K562 (cell line): ENCODE data around the gene GATAD2B. TPM values are rescaled to one million over a fixed set of nuclear protein-coding genes. Genes with fewer than 3 reads are reported as not detected.

Experiments used
- ATAC-seq: fragments of 200-7000 bp; cut with Tn5 transposase; 3 replicates; pipeline ENCODE4 v1.9.1; 2020; ENCODE audit warnings: moderate library complexity
- BruUV-seq: library from RNA; stranded (reverse); fragments of 400-500 nt; replicated peaks from 2 replicates; lab custom pipeline; 2021; lab: Mats Ljungman, UMichigan
- CTCF ChIA-PET: fragments of 300-600 bp; formaldehyde crosslinking; extraction: SDS; loops from one replicate; lab custom pipeline; 2021; ENCODE audit warnings: low intra/inter-chr PET ratio; lab: Yijun Ruan, JAX
- POLR2A ChIA-PET: fragments of 300-600, 350-650 bp; sonication (Branson Sonifier 250); formaldehyde crosslinking; extraction: SDS; loops from one replicate; lab custom pipeline; 2021; ENCODE audit warnings: antibody characterized with exemption, inconsistent platforms; lab: Yijun Ruan, JAX
- DNase-seq, 4 experiments: peaks; one replicate each; pipeline versions ENCODE4 v3.0.0 to v3.0.0-alpha.2; 2011 to 2018; ENCODE audit warnings: low spot score in 3 of 4, mixed read lengths in 3 of 4; ENCODE audit errors: extremely low read depth in 1 of 4
- FAIRE-seq: peaks from 2 replicates; lab custom pipeline; 2011; peaks lifted over from hg19 to GRCh38; lab: Jason Lieb, UNC
- H2AFZ ChIP-seq: 2 replicates; pipeline ENCODE4 v1.6.0; 2011; ENCODE audit warnings: low read depth, low read length, control low read depth, inconsistent platforms
- H3K27ac ChIP-seq: fragments of 200-600 bp; 3 replicates; pipeline ENCODE4 v1.8.0; 2011; ENCODE audit warnings: low read depth, mild to moderate bottlenecking, control low read depth, inconsistent platforms, low read length, moderate library complexity, mixed read lengths; ENCODE audit errors: extremely low read depth
- H3K27me3 ChIP-seq, 2 experiments: fragments of 300-600 bp in 1 of 2; 2 replicates in 1 of 2; 3 replicates in 1 of 2; pipeline versions ENCODE4 v1.6.0 to v1.8.0; 2011; ENCODE audit warnings: inconsistent platforms in 2 of 2, low read length in 2 of 2, mild to moderate bottlenecking in 1 of 2, mixed read lengths in 1 of 2, moderate library complexity in 1 of 2; ENCODE audit not compliant: control insufficient read depth in 2 of 2, insufficient read depth in 2 of 2
- H3K36me3 ChIP-seq: fragments of 300-600 bp; 3 replicates; pipeline ENCODE4 v1.8.0; 2011; ENCODE audit warnings: mild to moderate bottlenecking, low read length, inconsistent platforms; ENCODE audit not compliant: control insufficient read depth, insufficient read depth
- H3K4me1 ChIP-seq, 2 experiments: fragments of 200-600 bp in 1 of 2; replicated peaks in 1 of 2; 2 replicates in 1 of 2; 3 replicates in 1 of 2; pipeline versions ENCODE4 v1.5.1 to v1.8.0; 2011; ENCODE audit warnings: inconsistent platforms in 2 of 2, low read length in 2 of 2, mild to moderate bottlenecking in 1 of 2, mixed read lengths in 1 of 2, moderate library complexity in 1 of 2; ENCODE audit not compliant: control insufficient read depth in 2 of 2, insufficient read depth in 2 of 2
- H3K4me2 ChIP-seq: 2 replicates; pipeline ENCODE4 v1.6.1; 2011; ENCODE audit warnings: low read length, control low read depth, inconsistent platforms, mixed read lengths; ENCODE audit not compliant: insufficient read depth
- H3K4me3 ChIP-seq: fragments of 200-600 bp; sonication (generic), shearing (Covaris generic); 2 replicates; pipeline ENCODE4 v1.5.1; 2016; ENCODE audit warnings: control low read depth, inconsistent platforms
- H3K79me2 ChIP-seq: fragments of 200-600 bp; 3 replicates; pipeline ENCODE4 v1.8.0; 2011; ENCODE audit warnings: low read length, inconsistent platforms; ENCODE audit not compliant: control insufficient read depth, insufficient read depth
- H3K9ac ChIP-seq, 2 experiments: 2 replicates each; pipeline versions ENCODE4 v1.6.0 to v1.6.1; 2011; ENCODE audit warnings: low read depth in 2 of 2, low read length in 2 of 2, control low read depth in 1 of 2, inconsistent platforms in 1 of 2, mild to moderate bottlenecking in 1 of 2, mixed read lengths in 1 of 2; ENCODE audit not compliant: insufficient read depth in 1 of 2
- H3K9me1 ChIP-seq: one replicate; pipeline ENCODE4 v1.6.0; 2011; ENCODE audit warnings: inconsistent platforms, mild to moderate bottlenecking, low read length, moderate library complexity; ENCODE audit not compliant: control insufficient read depth, insufficient read depth
- H3K9me3 ChIP-seq: replicated peaks from 2 replicates; pipeline ENCODE4 v1.5.1; 2011; ENCODE audit warnings: low read depth, low read length, inconsistent platforms; ENCODE audit not compliant: control insufficient read depth, insufficient read depth
- H4K20me1 ChIP-seq: replicated peaks from 2 replicates; pipeline ENCODE4 v1.6.1; 2011; ENCODE audit warnings: low read length, inconsistent platforms, mixed read lengths; ENCODE audit not compliant: control insufficient read depth, insufficient read depth
- ARNT ChIP-seq, 2 experiments: fragments of 450-650 bp; IDR thresholded peaks; 2 replicates each; pipeline ENCODE4 v1.6.1; 2016; ENCODE audit warnings: mild to moderate bottlenecking in 1 of 2
- BRF1 ChIP-seq: IDR thresholded peaks from 3 replicates; pipeline ENCODE4 v1.6.1; 2011; ENCODE audit warnings: borderline replicate concordance, mild to moderate bottlenecking; ENCODE audit not compliant: insufficient read length; ENCODE audit errors: extremely low read depth
- CBFA2T2 ChIP-seq: fragments of 450-650 bp; conservative IDR thresholded peaks from 2 replicates; pipeline ENCODE4 v1.6.1; 2017; ENCODE audit warnings: mild to moderate bottlenecking
- CBX2 ChIP-seq: fragments of 200-600 bp; sonication (generic); IDR thresholded peaks from one replicate; pipeline ENCODE4 v1.6.1; 2012; ENCODE audit warnings: mild to moderate bottlenecking, low read length, inconsistent platforms; ENCODE audit not compliant: insufficient read depth, poor library complexity, severe bottlenecking
- ETV5 ChIP-seq: sonication (generic); formaldehyde crosslinking; IDR thresholded peaks from 2 replicates; pipeline ENCODE4 v1.4.0; 2020; ENCODE audit warnings: low read depth, mild to moderate bottlenecking, missing genetic modification reagents
- HDGF ChIP-seq: fragments of 450-650 bp; IDR thresholded peaks from 2 replicates; pipeline ENCODE4 v1.6.1; 2016
- HMG20A ChIP-seq: fragments of 450-650 bp; formaldehyde crosslinking; conservative IDR thresholded peaks from 2 replicates; pipeline ENCODE4 v1.4.0; 2020; ENCODE audit warnings: mild to moderate bottlenecking, mixed read lengths
- MCM7 ChIP-seq, 2 experiments: fragments of 450-650 bp; IDR thresholded peaks; 2 replicates each; pipeline ENCODE4 v1.6.1; 2016 to 2018
- RBM25 ChIP-seq: fragments of 200-400 bp; formaldehyde crosslinking; IDR thresholded peaks from 2 replicates; pipeline ENCODE4 v1.6.1; 2018; ENCODE audit warnings: low read length, low read depth, moderate library complexity; ENCODE audit not compliant: severe bottlenecking
- TAL1 ChIP-seq: fragments of 450-650 bp; IDR thresholded peaks from 2 replicates; pipeline ENCODE4 v1.6.1; 2016; ENCODE audit warnings: mild to moderate bottlenecking
- TCF3 ChIP-seq: sonication (generic); formaldehyde crosslinking; IDR thresholded peaks from 2 replicates; pipeline ENCODE4 v1.4.0; 2020; ENCODE audit warnings: mild to moderate bottlenecking, missing genetic modification reagents
- TCF7L2 ChIP-seq: fragments of 150-350 bp; IDR thresholded peaks from 2 replicates; pipeline ENCODE4 v1.6.1; 2016; ENCODE audit warnings: low read depth, mild to moderate bottlenecking, low read length, moderate library complexity
- TEAD4 ChIP-seq, 2 experiments: sonication (generic) in 1 of 2; formaldehyde crosslinking in 1 of 2; IDR thresholded peaks; 2 replicates each; pipeline versions ENCODE4 v1.6.1 to v1.8.0; 2012 to 2022; ENCODE audit warnings: borderline replicate concordance in 1 of 2, inconsistent platforms in 1 of 2, low read length in 1 of 2, mild to moderate bottlenecking in 1 of 2, missing genetic modification reagents in 1 of 2
- ZNF354B ChIP-seq: fragments of 250-450 bp; sonication (Bioruptor Pico); IDR thresholded peaks from 2 replicates; pipeline ENCODE4 v1.4.0; 2020
- WGBS: fragments of 100-300 bp; shearing (Covaris generic); methylation state at CpG from one replicate; pipeline ENCODE4 v1.1.6; 2016; ENCODE audit warnings: low coverage, mixed read lengths; ENCODE audit not compliant: insufficient coverage; ENCODE audit errors: missing lambda C conversion rate; 5-methylcytosine and 5-hydroxymethylcytosine counted together
- in situ Hi-C: fragments of 300-500 bp; cut with MboI; formaldehyde crosslinking; loops from 4 replicates; pipeline ENCODE4 v1.15.0; 2018; ENCODE audit warnings: inconsistent platforms, mixed read lengths
- intact Hi-C: fragments of 100-400 bp; cut with micrococcal nuclease; formaldehyde crosslinking; loops from 2 replicates; pipeline ENCODE4 v1.14.2; 2022
- polyA plus RNA-seq, 8 experiments: library from polyadenylated mRNA; depleted of rRNA in 4 of 8; stranded (reverse) in 5 of 8; unstranded in 3 of 8; fragments of >200 nt; fragmentation: Nextera tagmentation in 2 of 8; fragmentation: Illumina TruSeq in 1 of 8; extraction: Ambion mirVana in 2 of 8; extraction: Trizol in 1 of 8; gene quantifications; 2 replicates each; pipeline versions ENCODE4 v1.2.1 to v1.2.3, GENCODE V29; 2011 to 2014; ENCODE audit warnings: inconsistent platforms in 1 of 8, missing spikeins in 1 of 8
- total RNA-seq, 7 experiments: library from RNA; depleted of rRNA in 6 of 7; stranded (reverse); fragments of >200 nt in 6 of 7; fragmentation: Illumina TruSeq in 2 of 7; extraction: Trizol in 2 of 7; gene quantifications; 2 replicates each; pipeline versions ENCODE4 v1.2.1 to v1.2.3, GENCODE V29; 2011 to 2021; ENCODE audit warnings: low replicate concordance in 1 of 7
- TF ChIP-seq, protein P1 (sequence below): sonication (generic); formaldehyde crosslinking; IDR thresholded peaks from 2 replicates; pipeline ENCODE4 v1.8.1; 2023; ENCODE audit warnings: mild to moderate bottlenecking, missing genetic modification reagents, moderate library complexity
- TF ChIP-seq, protein P2 (sequence below): fragments of 150-350 bp; conservative IDR thresholded peaks from 2 replicates; pipeline ENCODE4 v1.6.1; 2014; ENCODE audit warnings: low read length
- TF ChIP-seq, protein P3 (sequence below), 2 experiments: fragments of 450-650 bp in 1 of 2; sonication (generic) in 1 of 2; formaldehyde crosslinking; conservative IDR thresholded peaks; 2 replicates each; pipeline versions ENCODE4 v1.4.0 to v1.8.1; 2020 to 2022; ENCODE audit warnings: mild to moderate bottlenecking in 1 of 2, missing genetic modification reagents in 1 of 2

The GATAD2B gene
- total and polyA plus RNA-seq, 9 of the 15 experiments (the other 6 are each of a cell fraction or from before 2014, with no cell fraction given), result 1.5 to 40.2 (median 4.9) TPM

DNA sequence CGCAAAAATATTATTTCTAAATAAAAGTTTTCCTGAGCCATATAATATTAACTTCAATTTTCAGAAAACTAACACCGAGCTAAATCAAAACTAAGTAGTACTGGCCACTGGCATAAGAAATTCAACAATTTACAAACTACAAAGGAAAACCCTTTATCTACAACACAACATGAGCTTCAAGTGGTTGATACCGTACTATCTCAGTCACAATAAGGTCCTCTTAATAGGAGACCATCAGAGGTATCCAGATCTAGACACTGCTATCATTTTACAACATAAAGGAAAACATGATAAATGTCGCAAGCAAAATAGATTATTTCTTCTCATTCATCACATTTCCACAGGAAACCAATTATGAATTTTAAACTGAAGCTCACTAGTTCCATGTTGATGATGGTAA lies 39.5 kb downstream of the GATAD2B start (continued):
- TF ChIP-seq, protein P1, sequence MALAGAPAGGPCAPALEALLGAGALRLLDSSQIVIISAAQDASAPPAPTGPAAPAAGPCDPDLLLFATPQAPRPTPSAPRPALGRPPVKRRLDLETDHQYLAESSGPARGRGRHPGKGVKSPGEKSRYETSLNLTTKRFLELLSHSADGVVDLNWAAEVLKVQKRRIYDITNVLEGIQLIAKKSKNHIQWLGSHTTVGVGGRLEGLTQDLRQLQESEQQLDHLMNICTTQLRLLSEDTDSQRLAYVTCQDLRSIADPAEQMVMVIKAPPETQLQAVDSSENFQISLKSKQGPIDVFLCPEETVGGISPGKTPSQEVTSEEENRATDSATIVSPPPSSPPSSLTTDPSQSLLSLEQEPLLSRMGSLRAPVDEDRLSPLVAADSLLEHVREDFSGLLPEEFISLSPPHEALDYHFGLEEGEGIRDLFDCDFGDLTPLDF (CRISPR knock-in tag), result no peak
- TF ChIP-seq TAL1 (peak; percentile 80), TEAD4 (IDR thresholded peaks at IDR 0.05; ENCODE audit: low read length) (peak; percentile 88), TEAD4 (CRISPR knock-in tag; IDR thresholded peaks at IDR 0.05; ENCODE audit: borderline replicate concordance) (no peak), ETV5 (CRISPR knock-in tag) (no peak), TCF3 (CRISPR knock-in tag) (peak; percentile 77), HMG20A (CRISPR knock-in tag) (no peak), RBM25 (no peak), CBFA2T2 (peak; percentile 81), HDGF (no peak), ZNF354B (no peak)
- TF ChIP-seq, all 486 proteins: peak for 22

DNA sequence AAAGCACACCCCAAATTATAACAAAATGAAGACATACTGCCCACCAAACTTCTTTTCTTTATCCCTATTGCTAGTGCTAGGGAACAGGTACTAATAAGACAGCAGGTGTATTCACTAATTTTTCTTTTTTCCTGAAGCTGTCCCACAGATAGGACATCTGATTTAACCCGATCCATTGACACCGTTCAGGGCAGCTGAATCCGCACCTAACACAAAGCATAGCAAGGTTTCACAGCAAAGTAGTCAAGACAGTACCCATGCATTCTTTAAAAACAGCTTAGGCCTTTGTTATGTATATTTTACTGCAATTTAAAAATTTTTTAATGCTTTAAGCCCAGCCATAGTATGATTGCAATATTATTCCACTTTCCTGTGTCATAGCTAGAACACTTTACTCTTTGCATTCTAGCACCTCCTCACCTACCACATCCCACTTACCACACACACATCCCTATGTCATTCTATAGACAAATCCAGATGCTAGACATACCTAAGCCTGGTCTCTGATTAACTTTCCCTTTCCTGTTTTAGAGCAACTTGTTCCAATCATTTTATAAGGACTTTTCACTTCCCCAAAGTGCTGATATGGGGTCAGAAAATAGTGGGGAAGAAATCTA lies 40.4 kb downstream of the GATAD2B start:
- Histone ChIP-seq H3K4me1 (peaks cover 3 to 29% of the 10 kb centered on the region in 2 experiments), H3K27me3 (no peaks in the 10 kb centered on the region), H3K79me2 (peaks cover 75% of the 10 kb centered on the region), H3K9ac (no peak overlapping the region), H3K4me2 (no peak overlapping the region), H2AFZ (no peak overlapping the region), H3K9me3 (no peaks in the 10 kb centered on the region), H3K36me3 (peaks cover 6% of the 10 kb centered on the region; the same call in 2 of the 3 replicates), H3K9me1 (peaks cover 5% of the 10 kb centered on the region), H3K4me3 (no peak overlapping the region), H4K20me1 (peaks cover 19% of the 10 kb centered on the region), H3K27ac (no peak overlapping the region)
- peak; percentile 26 for FAIRE-seq
- BruUV-seq, result no TSS peak
- intact Hi-C loops, result loop anchor here (5.0 kb wide), 1 partner anchor 40 kb away; the partner anchor contains the start of gene GATAD2B
- ChIA-PET POLR2A (interaction anchor here (0.8 to 2.0 kb wide), 5 partner anchors 9 to 108 kb away, joined by 3 to 5 read pairs (median 4); partner anchors contain the start of genes RPS27 and SLC27A3), CTCF (no interaction called here)
- no peak for ATAC-seq
- in situ Hi-C loops, result no loop called here
- WGBS, result 84% methylated on average over 3 of the region's 3 CpGs
- no peak for DNase-seq
- TF ChIP-seq ARNT (IDR thresholded peaks at IDR 0.05) (no peak), TCF7L2 (no peak), CBX2 (no peak), BRF1 (no peak), MCM7 (IDR thresholded peaks at IDR 0.05) (no peak)
- TF ChIP-seq, protein P2, sequence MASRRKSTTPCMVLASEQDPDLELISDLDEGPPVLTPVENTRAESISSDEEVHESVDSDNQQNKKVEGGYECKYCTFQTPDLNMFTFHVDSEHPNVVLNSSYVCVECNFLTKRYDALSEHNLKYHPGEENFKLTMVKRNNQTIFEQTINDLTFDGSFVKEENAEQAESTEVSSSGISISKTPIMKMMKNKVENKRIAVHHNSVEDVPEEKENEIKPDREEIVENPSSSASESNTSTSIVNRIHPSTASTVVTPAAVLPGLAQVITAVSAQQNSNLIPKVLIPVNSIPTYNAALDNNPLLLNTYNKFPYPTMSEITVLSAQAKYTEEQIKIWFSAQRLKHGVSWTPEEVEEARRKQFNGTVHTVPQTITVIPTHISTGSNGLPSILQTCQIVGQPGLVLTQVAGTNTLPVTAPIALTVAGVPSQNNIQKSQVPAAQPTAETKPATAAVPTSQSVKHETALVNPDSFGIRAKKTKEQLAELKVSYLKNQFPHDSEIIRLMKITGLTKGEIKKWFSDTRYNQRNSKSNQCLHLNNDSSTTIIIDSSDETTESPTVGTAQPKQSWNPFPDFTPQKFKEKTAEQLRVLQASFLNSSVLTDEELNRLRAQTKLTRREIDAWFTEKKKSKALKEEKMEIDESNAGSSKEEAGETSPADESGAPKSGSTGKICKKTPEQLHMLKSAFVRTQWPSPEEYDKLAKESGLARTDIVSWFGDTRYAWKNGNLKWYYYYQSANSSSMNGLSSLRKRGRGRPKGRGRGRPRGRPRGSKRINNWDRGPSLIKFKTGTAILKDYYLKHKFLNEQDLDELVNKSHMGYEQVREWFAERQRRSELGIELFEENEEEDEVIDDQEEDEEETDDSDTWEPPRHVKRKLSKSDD, result no peak
- TF ChIP-seq, protein P3, sequence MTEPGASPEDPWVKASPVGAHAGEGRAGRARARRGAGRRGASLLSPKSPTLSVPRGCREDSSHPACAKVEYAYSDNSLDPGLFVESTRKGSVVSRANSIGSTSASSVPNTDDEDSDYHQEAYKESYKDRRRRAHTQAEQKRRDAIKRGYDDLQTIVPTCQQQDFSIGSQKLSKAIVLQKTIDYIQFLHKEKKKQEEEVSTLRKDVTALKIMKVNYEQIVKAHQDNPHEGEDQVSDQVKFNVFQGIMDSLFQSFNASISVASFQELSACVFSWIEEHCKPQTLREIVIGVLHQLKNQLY (CRISPR knock-in tag; conservative IDR thresholded peaks at IDR 0.05), result no peak
